NT2/D1 (cell line): ENCODE measurements around the gene MEMO1.
"Not testable (repeated sequence)": the region's sequence is repeated elsewhere in the genome, so short reads cannot be mapped to it uniquely, and the experiment has no call there.

Source experiments
- SUZ12 ChIP-seq: IDR thresholded peaks from 2 replicates; pipeline ENCODE4 v1.6.1; 2011; ENCODE audit not compliant: insufficient read length, insufficient read depth; ENCODE audit errors: extremely low read depth
- YY1 ChIP-seq: IDR thresholded peaks from 2 replicates; pipeline ENCODE4 v1.6.1; 2011; ENCODE audit not compliant: insufficient read length, insufficient read depth
- ZNF274 ChIP-seq: IDR thresholded peaks from 2 replicates; pipeline ENCODE4 v1.6.1; 2011; ENCODE audit warnings: mild to moderate bottlenecking, low read depth, low read length

- not testable (repeated sequence) for TF ChIP-seq YY1, ZNF274, SUZ12
Measured at GRCh38 chr2:31966402-31966801, 44.4 kb downstream of the MEMO1 start.
